ENCODE data around the gene TXN2. TPM values are rescaled to one million over a fixed set of nuclear protein-coding genes. Genes with fewer than 3 reads are reported as not detected.
"Not testable (repeated sequence)": the region's sequence is repeated elsewhere in the genome, so short reads cannot be mapped to it uniquely, and the experiment has no call there.

The TXN2 gene
- total RNA-seq: 14.7 and 18.4 TPM in 2 replicates

DNA sequence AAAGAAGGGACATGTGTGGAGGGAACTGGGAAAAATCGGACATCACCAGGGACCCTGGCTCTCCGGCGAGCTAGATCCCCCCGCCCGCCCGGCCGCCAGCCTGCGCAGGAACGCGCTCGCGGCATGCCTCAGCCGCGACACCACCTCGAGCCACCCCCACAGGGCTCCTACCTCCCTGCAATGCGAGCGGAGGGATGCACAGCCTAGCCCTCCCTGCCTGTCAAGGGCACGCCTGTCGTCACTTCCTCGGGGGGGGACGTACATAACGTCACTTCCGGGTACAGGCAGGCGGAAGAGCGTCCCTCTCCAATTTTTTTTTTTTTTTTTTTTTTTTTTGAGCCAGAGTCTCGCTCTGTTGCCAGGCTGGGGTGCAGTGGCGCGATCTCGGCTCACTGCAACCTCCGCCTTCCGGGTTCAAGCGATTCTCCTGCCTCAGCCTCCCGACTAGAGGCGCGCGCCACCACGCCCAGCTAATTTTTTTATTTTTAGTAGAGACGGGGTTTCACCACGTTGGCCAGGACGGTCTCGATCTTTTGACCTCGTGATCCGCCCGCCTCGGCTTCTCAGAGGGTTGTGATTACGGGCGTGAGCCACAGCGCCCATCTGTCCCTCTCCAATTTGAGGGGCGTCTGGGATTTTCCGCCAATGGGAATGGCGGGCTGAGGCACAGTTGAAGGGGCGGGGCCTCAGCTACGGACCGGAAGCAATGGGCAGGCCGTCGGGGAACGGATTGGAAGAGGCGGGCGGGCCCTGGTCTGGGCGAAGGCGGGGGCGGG, at the start of gene TXN2:
Gene TXN2 (minus strand): TSS at position 248 of the 776 bp plus-strand sequence. CDS start 803 bp downstream, outside the sequence.
- TF ChIP-seq, protein P1, sequence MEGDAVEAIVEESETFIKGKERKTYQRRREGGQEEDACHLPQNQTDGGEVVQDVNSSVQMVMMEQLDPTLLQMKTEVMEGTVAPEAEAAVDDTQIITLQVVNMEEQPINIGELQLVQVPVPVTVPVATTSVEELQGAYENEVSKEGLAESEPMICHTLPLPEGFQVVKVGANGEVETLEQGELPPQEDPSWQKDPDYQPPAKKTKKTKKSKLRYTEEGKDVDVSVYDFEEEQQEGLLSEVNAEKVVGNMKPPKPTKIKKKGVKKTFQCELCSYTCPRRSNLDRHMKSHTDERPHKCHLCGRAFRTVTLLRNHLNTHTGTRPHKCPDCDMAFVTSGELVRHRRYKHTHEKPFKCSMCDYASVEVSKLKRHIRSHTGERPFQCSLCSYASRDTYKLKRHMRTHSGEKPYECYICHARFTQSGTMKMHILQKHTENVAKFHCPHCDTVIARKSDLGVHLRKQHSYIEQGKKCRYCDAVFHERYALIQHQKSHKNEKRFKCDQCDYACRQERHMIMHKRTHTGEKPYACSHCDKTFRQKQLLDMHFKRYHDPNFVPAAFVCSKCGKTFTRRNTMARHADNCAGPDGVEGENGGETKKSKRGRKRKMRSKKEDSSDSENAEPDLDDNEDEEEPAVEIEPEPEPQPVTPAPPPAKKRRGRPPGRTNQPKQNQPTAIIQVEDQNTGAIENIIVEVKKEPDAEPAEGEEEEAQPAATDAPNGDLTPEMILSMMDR (IDR thresholded peaks at IDR 0.05; ENCODE audit: insufficient read depth, low read depth, low read length): no peak

GRCh38 chr22:36528795-36529751, 47.6 kb upstream of the TXN2 start, which contains the start of gene EIF3D:
TSS of gene EIF3D (minus strand) at chr22:36529166. CDS start at chr22:36526121, 3,045 bp downstream.
- TF ChIP-seq, protein P1 (IDR thresholded peaks at IDR 0.05; ENCODE audit: insufficient read depth, low read depth, low read length): no peak
- peak; percentile 99 for DNase-seq (ENCODE audit: low read depth)

More for the DNA sequence above, at the start of gene TXN2:
- peak within 1 kb of the TSS; percentile 80 for H3K4me3 ChIP-seq (ENCODE audit: low read depth, low read length)
- peak; percentile 97 for DNase-seq (ENCODE audit: low read depth)

DNA sequence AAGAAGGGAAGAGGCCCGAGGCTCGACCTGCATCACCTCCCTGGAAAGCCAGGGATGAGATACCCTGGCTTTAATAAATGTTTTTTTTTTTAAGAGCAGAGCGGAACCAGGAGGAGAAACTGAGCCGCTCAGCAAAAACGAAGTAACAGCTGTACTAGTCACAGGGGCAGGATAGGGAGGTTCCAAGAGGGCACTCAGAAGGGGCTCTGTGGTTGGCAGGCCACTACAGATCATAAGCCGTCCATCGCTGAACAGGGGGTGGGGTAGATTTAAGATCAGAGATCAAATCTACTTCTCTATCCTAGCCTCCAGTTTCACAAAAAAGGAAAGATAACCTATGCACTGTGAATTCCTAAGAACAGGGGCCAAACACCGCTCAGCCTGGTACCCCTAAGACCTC, 46.9 kb upstream of the TXN2 start:
- DNase-seq (ENCODE audit: low read depth): peak; percentile 30
- peak overlapping the region; percentile 70 for H3K4me3 ChIP-seq (ENCODE audit: low read depth, low read length)
- TF ChIP-seq, protein P1 (IDR thresholded peaks at IDR 0.05; ENCODE audit: insufficient read depth, low read depth, low read length): no peak

More at GRCh38 chr22:36528795-36529751, 47.6 kb upstream of the TXN2 start, which contains the start of gene EIF3D:
- peak within 1 kb of the TSS; percentile 70 for H3K4me3 ChIP-seq (ENCODE audit: low read depth, low read length)

DNA sequence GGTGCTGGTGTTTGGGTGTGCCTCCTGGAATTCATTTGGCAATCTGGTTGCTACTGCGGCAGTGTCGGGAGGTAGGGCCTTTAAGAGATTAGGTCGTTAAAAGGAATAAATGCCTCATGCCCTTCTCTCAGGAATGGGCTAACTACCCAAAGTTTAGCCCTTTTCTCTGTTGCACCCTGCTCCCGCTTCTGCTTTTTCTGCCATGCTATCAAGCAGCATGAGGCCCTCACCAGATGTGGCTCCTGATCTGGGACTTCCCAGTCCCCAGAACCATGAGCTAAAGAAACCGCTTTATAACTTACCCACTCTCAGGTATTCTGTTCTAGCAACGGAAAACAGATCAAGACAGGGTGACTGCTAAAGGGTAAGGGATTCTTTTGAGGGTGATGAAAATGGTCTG, 41.2 kb upstream of the TXN2 start:
- TF ChIP-seq, protein P1 (IDR thresholded peaks at IDR 0.05; ENCODE audit: insufficient read depth, low read depth, low read length): no peak
- DNase-seq (ENCODE audit: low read depth): no peak
- no peak overlapping the region for H3K4me3 ChIP-seq (ENCODE audit: low read depth, low read length)

DNA sequence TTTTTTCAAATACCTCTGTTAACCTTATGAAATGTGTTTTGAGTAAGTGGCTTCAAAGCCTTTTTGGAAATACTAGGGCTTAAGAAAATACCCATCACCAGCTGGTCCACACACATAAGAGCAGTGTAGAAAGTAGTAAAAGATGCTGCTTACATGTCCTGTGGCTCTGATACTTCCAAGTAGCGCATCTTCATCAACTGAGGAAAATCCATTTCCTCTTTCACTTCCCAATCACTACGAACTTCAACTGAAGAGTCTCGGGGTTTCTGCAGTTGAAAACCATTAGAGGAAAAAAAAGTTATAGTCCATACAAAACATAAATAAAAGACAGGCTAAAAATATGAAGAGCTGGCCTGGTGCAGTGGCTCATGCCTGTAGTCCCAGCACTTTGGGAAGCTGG, 39.0 kb upstream of the TXN2 start:
- H3K4me3 ChIP-seq (ENCODE audit: low read depth, low read length): no peak overlapping the region
- DNase-seq (ENCODE audit: low read depth): no peak
- TF ChIP-seq, protein P1 (IDR thresholded peaks at IDR 0.05; ENCODE audit: insufficient read depth, low read depth, low read length): no peak

DNA sequence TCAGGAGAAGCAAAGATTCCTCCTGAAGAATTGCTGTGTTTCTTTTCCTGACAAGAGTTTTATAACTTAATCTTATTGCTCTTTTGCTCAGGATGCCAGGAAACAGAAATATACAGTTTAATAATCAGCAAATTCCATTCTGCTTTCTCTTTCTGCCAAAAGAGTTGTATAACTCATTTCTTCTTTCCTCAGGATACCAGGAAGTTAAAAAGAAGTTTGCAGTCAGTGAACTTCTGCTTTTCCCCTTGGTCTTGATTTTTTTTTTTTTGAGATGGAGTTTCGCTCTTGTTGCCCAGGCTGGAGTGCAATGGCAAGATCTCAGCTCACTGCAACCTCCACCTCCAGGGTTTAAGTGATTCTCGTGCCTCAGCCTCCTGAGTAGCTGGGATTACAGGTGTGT, 38.5 kb upstream of the TXN2 start:
- not testable (repeated sequence) for DNase-seq (ENCODE audit: low read depth); H3K4me3 ChIP-seq (ENCODE audit: low read depth, low read length)

GRCh38 chr22:36514766-36515165, 33.3 kb upstream of the TXN2 start:
- TF ChIP-seq, protein P1 (IDR thresholded peaks at IDR 0.05; ENCODE audit: insufficient read depth, low read depth, low read length): no peak
- no peak overlapping the region for H3K4me3 ChIP-seq (ENCODE audit: low read depth, low read length)
- no peak for DNase-seq (ENCODE audit: low read depth)

Measured in fibroblast of villous mesenchyme (primary cell).